Right atrium auricular region (tissue), 2 donors: Measurements from ENCODE around the gene SLC6A4. TPM values are rescaled to one million over a fixed set of nuclear protein-coding genes. Genes with fewer than 3 reads are reported as not detected.

Source experiments
- DNase-seq: peaks from one replicate; pipeline ENCODE4 v3.0.0-alpha.2; 2019; ENCODE audit warnings: low spot score
- H3K27ac ChIP-seq, 2 donors: fragments of 200-600 bp; sonication (generic); 1 replicate in 1 of 2; 2 replicates in 1 of 2; pipeline ENCODE4 v1.5.1; 2016 to 2019
- H3K27me3 ChIP-seq, 2 donors: fragments of 200-600 bp; sonication (generic); one replicate each; pipeline versions ENCODE4 v1.5.1 to v1.6.0; 2017 to 2019
- H3K36me3 ChIP-seq: fragments of 200-600 bp; sonication (generic); one replicate; pipeline ENCODE4 v1.5.1; 2016
- H3K4me1 ChIP-seq, 2 donors: fragments of 200-600 bp; sonication (generic); one replicate each; pipeline versions ENCODE4 v1.5.1 to v1.6.0; 2017 to 2019
- H3K4me3 ChIP-seq, 2 donors: fragments of 200-600 bp; sonication (generic); 1 replicate in 1 of 2; 2 replicates in 1 of 2; pipeline ENCODE4 v1.5.1; 2017 to 2019; ENCODE audit warnings: mild to moderate bottlenecking in 1 of 2, moderate library complexity in 1 of 2
- H3K9me3 ChIP-seq, 2 donors: fragments of 200-600 bp; sonication (generic); one replicate each; pipeline ENCODE4 v1.5.1; 2019
- CTCF ChIP-seq, 2 donors: fragments of 200-600 bp; sonication (generic); IDR thresholded peaks; one replicate each; pipeline ENCODE4 v1.5.1; 2019; ENCODE audit warnings: antibody characterized with exemption in 2 of 2
- total RNA-seq, 2 donors: library from RNA; depleted of rRNA; stranded (reverse); fragments of >200 nt; gene quantifications; one replicate each; pipeline ENCODE4 v1.1.0, GENCODE V29; 2016

Gene SLC6A4
- total RNA-seq, 2 donors from 2014 or later, result 2.0 to 7.0 TPM

GRCh38 chr17:30200106-30200505 is 35.4 kb downstream of the SLC6A4 start:
- no peaks in the 10 kb centered on the region for H3K4me1 ChIP-seq
- H3K27me3 ChIP-seq, result no peaks in the 10 kb centered on the region
- H3K4me3 ChIP-seq, result no peak overlapping the region
- no peak for TF ChIP-seq CTCF (IDR thresholded peaks at IDR 0.05)
- no peaks in the 10 kb centered on the region for H3K9me3 ChIP-seq
- DNase-seq, result no peak
- H3K36me3 ChIP-seq, result no peaks in the 10 kb centered on the region
- no peak overlapping the region for H3K27ac ChIP-seq

GRCh38 chr17:30199600-30199999 is 35.9 kb downstream of the SLC6A4 start:
- DNase-seq, result no peak
- Histone ChIP-seq H3K27ac (no peak overlapping the region), H3K4me1 (no peaks in the 10 kb centered on the region), H3K27me3 (no peaks in the 10 kb centered on the region), H3K9me3 (no peaks in the 10 kb centered on the region), H3K36me3 (no peaks in the 10 kb centered on the region), H3K4me3 (no peak overlapping the region)
- no peak for TF ChIP-seq CTCF (IDR thresholded peaks at IDR 0.05)

GRCh38 chr17:30197416-30197815 is 38.1 kb downstream of the SLC6A4 start:
- no peak for DNase-seq
- Histone ChIP-seq H3K27me3 (no peaks in the 10 kb centered on the region), H3K4me1 (no peaks in the 10 kb centered on the region), H3K9me3 (no peaks in the 10 kb centered on the region), H3K27ac (no peak overlapping the region), H3K36me3 (no peaks in the 10 kb centered on the region), H3K4me3 (no peak overlapping the region)
- TF ChIP-seq CTCF (IDR thresholded peaks at IDR 0.05), result no peak

GRCh38 chr17:30196504-30196903 is 39.0 kb downstream of the SLC6A4 start:
- H3K27me3 ChIP-seq, result no peaks in the 10 kb centered on the region
- no peaks in the 10 kb centered on the region for H3K4me1 ChIP-seq
- no peak overlapping the region for H3K4me3 ChIP-seq
- DNase-seq, result no peak
- no peaks in the 10 kb centered on the region for H3K9me3 ChIP-seq
- no peak for TF ChIP-seq CTCF (IDR thresholded peaks at IDR 0.05)
- no peak overlapping the region for H3K27ac ChIP-seq
- no peaks in the 10 kb centered on the region for H3K36me3 ChIP-seq

GRCh38 chr17:30191072-30191471 is 44.4 kb downstream of the SLC6A4 start:
- Histone ChIP-seq H3K27ac (no peak overlapping the region), H3K4me1 (no peaks in the 10 kb centered on the region), H3K36me3 (no peaks in the 10 kb centered on the region), H3K4me3 (no peak overlapping the region), H3K9me3 (no peaks in the 10 kb centered on the region), H3K27me3 (no peaks in the 10 kb centered on the region)
- DNase-seq, result no peak
- no peak for TF ChIP-seq CTCF (IDR thresholded peaks at IDR 0.05)

- peaks cover 26% of the 10 kb centered on the region for H3K36me3 ChIP-seq
- no peak for DNase-seq
- no peaks in the 10 kb centered on the region for H3K4me1 ChIP-seq
- no peaks in the 10 kb centered on the region for H3K27me3 ChIP-seq
- no peak overlapping the region for H3K27ac ChIP-seq
- H3K4me3 ChIP-seq, result no peak overlapping the region
- TF ChIP-seq CTCF (IDR thresholded peaks at IDR 0.05), result no peak
- no peaks in the 10 kb centered on the region for H3K9me3 ChIP-seq
Observed at GRCh38 chr17:30188211-30188939, 47.1 kb downstream of the SLC6A4 start.
